GM18951 (cell line): ENCODE measurements around the gene TRIO.
"Not testable (repeated sequence)": the region's sequence is repeated elsewhere in the genome, so short reads cannot be mapped to it uniquely, and the experiment has no call there.

ENCODE experiments used
- POLR2A ChIP-seq: IDR thresholded peaks from 4 replicates; pipeline ENCODE4 v1.6.1; 2011; ENCODE audit warnings: mild to moderate bottlenecking; ENCODE audit not compliant: insufficient read length, insufficient read depth; ENCODE audit errors: extremely low read depth
- in situ Hi-C: fragments of 300-500 bp; cut with MboI; formaldehyde crosslinking; loops from one replicate; pipeline ENCODE4 v1.12.0; 2022; ENCODE audit warnings: low sequenced_read_pairs, mixed read lengths, inconsistent platforms; ENCODE audit not compliant: unreplicated experiment

The TRIO gene

GRCh38 chr5:14523243-14524034 lies 380.3 kb downstream of the TRIO start:
- in situ Hi-C loops, result no loop called here
- TF ChIP-seq POLR2A, result no peak

DNA sequence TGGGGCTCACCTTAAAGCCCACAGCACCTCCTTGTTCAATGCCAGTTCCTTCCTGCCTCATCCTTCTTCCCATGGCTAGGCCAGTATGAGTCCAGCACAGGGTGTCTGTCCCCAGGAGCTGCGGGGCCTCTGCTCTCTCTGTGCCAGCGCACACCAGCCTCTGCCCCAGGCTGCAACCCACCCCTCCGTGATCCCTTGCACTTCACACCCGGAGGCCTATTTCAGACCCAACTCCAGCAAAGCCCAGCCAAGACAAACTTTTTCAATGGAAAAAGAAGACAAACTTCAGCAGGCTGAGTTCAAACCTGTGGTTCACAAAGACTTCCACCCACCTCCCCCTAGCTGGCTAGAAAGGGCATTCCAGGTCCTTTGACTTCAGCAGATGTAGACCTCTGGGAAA lies 382.3 kb downstream of the TRIO start:
- no peak for TF ChIP-seq POLR2A
- in situ Hi-C loops, result no loop called here

DNA sequence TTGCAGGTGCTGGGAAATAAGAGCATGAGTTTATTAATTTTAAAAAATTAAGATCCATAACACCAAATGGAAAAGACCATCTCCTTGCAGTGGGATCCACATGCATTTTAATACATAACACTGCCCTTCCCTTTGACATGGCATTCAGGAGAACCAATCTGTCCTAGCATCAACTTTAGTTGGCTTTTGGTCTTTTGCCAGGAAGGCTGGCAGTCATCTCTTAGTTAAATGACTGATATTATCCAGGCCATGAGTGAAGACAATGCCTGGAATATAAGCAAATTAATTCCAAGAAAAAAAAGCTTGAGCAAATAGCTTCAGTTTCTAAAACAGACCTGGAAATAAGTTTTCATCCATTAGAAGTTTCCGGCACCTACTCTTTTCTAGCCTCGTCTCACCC lies 383.4 kb downstream of the TRIO start:
- in situ Hi-C loops, result no loop called here
- no peak for TF ChIP-seq POLR2A

DNA sequence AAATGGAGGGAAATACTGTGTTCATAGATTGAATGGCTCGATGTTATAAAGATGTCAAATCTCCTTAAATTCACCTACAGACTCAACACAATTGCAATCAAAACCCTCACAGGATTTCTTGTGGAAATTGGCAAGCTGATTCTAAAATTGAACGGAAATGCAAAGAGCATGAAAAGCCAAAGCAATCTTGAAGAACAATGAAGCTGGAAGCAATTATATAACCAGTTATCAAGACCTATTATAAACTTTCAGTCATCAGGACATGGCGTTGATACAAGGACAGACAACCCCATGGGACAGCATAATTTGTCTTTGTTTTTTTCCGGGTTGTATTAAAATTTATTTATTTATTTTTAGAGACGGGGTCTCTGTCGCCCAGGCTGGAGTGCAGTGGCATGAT lies 385.0 kb downstream of the TRIO start:
- no peak for TF ChIP-seq POLR2A
- in situ Hi-C loops, result no loop called here

- TF ChIP-seq POLR2A, result no peak
- in situ Hi-C loops, result no loop called here
Measured at GRCh38 chr5:14528926-14529325, 385.8 kb downstream of the TRIO start.

- TF ChIP-seq POLR2A, result no peak
Measured at GRCh38 chr5:14531668-14532067, 388.5 kb downstream of the TRIO start.

DNA sequence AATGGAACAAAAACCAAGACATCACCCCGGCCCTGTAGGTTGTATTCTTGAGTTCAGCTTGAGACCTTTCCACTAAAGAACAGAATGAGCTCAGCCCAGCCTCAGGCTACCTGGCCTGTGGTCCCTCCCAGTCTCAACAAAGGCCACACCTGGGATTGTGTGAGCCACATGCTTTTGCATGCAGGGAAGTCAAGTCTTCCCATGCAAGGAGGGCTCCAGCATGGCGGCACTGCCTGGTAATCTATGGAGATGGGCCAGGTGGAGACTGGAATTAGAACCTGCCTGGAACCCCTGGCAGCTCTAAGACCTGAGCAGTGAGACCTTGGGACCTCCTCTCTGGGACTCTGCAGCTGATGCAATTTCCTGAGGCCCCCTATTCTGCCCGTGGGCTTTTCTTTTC lies 389.0 kb downstream of the TRIO start:
- no peak for TF ChIP-seq POLR2A
- in situ Hi-C loops, result no loop called here

More at GRCh38 chr5:14531668-14532067, 388.5 kb downstream of the TRIO start:
- in situ Hi-C loops, result no loop called here

GRCh38 chr5:14534773-14535172 lies 391.6 kb downstream of the TRIO start:
- in situ Hi-C loops, result no loop called here
- TF ChIP-seq POLR2A, result no peak

DNA sequence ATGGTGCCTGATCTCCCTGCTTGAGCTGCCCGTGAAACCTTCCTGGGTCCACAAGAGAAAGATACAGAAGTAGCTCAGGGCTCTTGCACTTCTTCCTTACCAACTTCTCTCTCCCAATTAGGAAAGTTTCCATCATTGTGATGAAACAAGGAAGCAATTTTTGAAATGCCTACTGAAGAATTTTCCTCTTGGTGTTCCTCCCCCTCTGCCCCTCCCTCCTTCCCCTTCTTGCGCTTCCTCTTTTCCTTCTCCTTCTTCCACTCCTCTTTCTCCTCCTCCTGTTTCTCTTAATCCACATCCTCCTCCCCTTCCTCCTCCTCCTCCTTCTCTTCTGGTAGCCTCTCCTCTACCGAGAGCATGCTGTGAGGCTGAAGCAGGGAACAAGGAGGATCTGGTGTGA lies 402.2 kb downstream of the TRIO start:
- no peak for TF ChIP-seq POLR2A

GRCh38 chr5:14545862-14546261 lies 402.7 kb downstream of the TRIO start:
- no peak for TF ChIP-seq POLR2A
- in situ Hi-C loops, result no loop called here

More for the DNA sequence above, 402.2 kb downstream of the TRIO start:
- in situ Hi-C loops, result no loop called here

DNA sequence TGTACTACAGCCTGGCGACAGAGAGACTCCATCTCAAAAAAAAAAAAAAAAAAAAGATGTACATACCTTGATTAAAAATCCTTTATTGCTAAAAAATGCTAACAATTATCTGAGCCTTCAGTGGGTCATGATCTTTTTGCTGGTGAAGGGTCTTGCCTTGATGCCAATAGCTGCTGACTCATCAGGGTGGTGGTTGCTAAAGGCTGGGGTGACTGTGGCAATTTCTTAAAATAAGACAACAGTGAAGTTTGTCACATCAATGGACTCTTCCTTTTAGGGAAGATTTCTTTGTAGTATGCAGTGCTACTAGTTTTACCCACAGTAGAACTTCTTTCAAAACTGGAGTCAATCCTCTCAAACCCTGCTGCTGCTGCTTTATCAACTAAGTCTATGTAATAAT lies 404.5 kb downstream of the TRIO start:
- no peak for TF ChIP-seq POLR2A

DNA sequence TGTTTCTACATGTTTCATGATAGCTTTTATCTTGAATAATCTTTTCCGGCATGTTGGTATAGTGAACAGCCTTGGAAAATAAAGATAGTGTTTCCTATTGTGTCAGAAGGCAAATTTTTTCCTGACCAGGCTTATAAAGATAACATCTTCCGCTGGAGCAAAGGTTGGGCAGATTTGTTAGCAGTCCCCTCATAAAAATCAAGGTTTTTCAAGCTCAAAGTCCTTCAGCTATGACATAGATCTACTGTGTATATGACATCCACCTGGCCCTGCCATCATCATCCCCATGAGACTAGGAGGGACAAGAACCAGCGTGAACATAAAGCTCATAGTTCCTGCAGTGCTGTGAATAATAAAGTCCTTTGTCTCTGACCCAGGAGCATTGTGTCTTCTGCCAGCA lies 408.1 kb downstream of the TRIO start:
- TF ChIP-seq POLR2A, result no peak
- in situ Hi-C loops, result no loop called here

More for the DNA sequence above, 404.5 kb downstream of the TRIO start:
- in situ Hi-C loops, result no loop called here

DNA sequence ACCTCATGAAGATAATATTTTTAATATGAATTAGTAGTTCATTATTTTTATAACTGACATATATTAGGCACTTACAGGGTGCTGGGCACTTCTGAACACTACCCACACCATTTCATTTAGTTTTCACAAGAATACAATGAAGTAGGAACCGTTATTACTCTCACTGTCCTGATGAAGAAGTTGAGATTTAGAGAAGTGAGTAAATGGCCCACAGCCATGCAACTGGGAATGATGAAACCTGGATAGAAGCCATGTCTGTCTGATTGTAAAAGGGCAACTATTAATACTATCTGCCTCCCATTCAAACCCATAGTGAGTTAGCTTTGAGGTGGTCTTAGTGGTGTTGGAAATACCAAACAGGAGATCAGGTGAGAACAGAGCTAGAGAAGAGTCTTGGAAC lies 408.9 kb downstream of the TRIO start:
- no peak for TF ChIP-seq POLR2A
- in situ Hi-C loops, result no loop called here

GRCh38 chr5:14554288-14554687 lies 411.1 kb downstream of the TRIO start:
- in situ Hi-C loops, result not testable (repeated sequence)

- no peak for TF ChIP-seq POLR2A
- in situ Hi-C loops, result no loop called here
Measured at GRCh38 chr5:14556015-14556414, 412.9 kb downstream of the TRIO start.

DNA sequence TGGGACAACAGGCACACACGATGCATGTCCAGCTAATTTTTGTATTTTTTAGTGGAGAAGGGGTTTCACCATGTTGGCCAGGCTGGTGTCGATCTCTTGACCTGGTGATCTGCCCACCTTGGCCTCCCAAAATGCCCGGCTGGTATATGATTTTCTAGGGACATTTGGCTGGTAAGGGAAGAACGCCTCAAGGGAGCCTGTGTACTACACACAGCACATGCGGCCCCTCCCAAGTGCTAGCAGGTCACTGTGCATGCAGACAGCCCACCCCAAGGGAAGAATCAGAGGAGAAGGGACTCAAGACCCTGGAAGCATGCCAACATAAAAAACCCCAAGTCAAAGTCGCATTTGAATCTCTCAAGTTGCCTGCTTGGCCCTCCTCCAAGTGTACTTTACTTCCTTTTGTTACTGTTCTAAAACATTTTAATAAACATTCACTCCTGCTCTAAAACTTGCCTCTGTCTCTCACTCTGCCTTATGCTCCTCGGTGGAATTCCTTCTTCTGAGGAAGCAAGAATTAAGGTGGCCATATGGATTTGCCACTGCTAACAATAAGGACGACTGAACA lies 414.1 kb downstream of the TRIO start:
- no peak for TF ChIP-seq POLR2A
- in situ Hi-C loops, result no loop called here
